Measurements from ENCODE around the gene TEX44.

DNA sequence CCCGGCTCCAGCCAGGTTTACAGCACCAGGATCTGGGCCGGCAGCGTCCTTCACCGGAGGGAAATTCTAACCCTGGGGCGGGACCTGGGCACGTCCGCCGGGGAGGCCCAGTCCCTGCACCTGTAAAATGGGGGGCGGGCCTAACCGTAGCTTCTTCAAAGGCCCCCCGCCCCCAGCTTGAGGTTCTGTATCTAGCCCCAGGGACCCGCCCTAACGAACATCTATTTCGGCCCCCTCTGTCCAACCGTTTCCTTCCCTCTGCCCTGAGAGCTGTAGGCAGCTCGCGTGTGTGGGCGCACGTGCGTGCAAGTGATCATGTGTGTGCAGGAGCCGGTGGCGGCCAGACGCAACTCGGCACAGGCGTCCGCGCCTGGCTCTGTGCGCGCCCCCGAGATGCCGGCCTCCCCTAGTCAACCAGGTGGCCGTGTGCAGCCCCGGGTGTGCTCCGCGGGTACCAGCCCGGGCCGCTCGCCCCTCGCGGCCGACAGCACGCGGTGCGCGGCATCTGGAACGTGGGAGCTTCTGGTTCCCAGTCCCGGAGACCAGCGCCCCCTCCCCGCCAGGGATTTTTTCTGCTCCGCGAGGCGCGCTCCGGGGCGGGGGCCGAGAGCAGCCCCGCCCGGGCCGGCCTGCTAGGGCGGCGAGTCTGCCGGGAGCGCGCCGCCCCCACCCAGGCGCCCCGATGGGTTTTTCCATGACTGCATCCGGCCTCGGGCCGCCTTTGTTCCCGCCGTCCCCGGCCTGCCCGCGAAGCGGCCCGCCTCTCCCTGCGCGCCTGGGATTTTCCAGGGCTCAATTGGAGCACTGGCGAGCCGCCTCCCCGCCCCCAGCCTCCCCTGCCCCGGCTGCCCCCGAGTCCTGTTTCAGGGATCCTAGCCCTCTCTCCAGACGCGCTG, 21.2 kb downstream of the TEX44 start:
- TF ChIP-seq, protein P1, sequence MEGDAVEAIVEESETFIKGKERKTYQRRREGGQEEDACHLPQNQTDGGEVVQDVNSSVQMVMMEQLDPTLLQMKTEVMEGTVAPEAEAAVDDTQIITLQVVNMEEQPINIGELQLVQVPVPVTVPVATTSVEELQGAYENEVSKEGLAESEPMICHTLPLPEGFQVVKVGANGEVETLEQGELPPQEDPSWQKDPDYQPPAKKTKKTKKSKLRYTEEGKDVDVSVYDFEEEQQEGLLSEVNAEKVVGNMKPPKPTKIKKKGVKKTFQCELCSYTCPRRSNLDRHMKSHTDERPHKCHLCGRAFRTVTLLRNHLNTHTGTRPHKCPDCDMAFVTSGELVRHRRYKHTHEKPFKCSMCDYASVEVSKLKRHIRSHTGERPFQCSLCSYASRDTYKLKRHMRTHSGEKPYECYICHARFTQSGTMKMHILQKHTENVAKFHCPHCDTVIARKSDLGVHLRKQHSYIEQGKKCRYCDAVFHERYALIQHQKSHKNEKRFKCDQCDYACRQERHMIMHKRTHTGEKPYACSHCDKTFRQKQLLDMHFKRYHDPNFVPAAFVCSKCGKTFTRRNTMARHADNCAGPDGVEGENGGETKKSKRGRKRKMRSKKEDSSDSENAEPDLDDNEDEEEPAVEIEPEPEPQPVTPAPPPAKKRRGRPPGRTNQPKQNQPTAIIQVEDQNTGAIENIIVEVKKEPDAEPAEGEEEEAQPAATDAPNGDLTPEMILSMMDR (IDR thresholded peaks at IDR 0.05; ENCODE audit: low read depth, low read length), result peak; percentile 11; the same call in 1 of the 2 replicates
- no peak for TF ChIP-seq EZH2phosphoT487 (IDR thresholded peaks at IDR 0.05; ENCODE audit: low read depth)
